GM23338 (cell line): ENCODE results near the gene NUAK2. TPM values are rescaled to one million over a fixed set of nuclear protein-coding genes. Genes with fewer than 3 reads are reported as not detected.

ENCODE experiments used
- ATAC-seq: fragments of 200-7000 bp; cut with Tn5 transposase; 3 replicates; pipeline ENCODE4 v1.9.1; 2020
- DNase-seq: peaks from one replicate; pipeline ENCODE4 v3.0.0-alpha.2; 2015; ENCODE audit warnings: low spot score
- H2AFZ ChIP-seq: fragments of 200-600 bp; sonication (generic); 2 replicates; pipeline ENCODE4 v1.8.0; 2016; ENCODE audit warnings: antibody characterized with exemption, mild to moderate bottlenecking, moderate library complexity
- H3F3A ChIP-seq: fragments of 200-600 bp; sonication (generic); replicated peaks from 2 replicates; pipeline ENCODE4 v1.8.0; 2017; ENCODE audit warnings: antibody characterized with exemption, mixed run types, low read depth
- H3K27ac ChIP-seq: fragments of 200-600 bp; sonication (generic); 2 replicates; pipeline ENCODE4 v1.6.1; 2016; ENCODE audit warnings: low read depth
- H3K27me3 ChIP-seq: fragments of 200-600 bp; sonication (generic); 2 replicates; pipeline ENCODE4 v1.8.0; 2016; ENCODE audit warnings: mild to moderate bottlenecking, mixed run types, moderate library complexity; ENCODE audit not compliant: insufficient read depth
- H3K36me3 ChIP-seq: fragments of 200-600 bp; sonication (generic); 2 replicates; pipeline ENCODE4 v1.8.0; 2016; ENCODE audit warnings: mild to moderate bottlenecking; ENCODE audit not compliant: insufficient read depth
- H3K4me1 ChIP-seq: fragments of 200-600 bp; sonication (generic); 2 replicates; pipeline ENCODE4 v1.8.0; 2016; ENCODE audit warnings: mild to moderate bottlenecking, moderate library complexity; ENCODE audit not compliant: insufficient read depth
- H3K4me2 ChIP-seq: fragments of 200-600 bp; sonication (generic); 2 replicates; pipeline ENCODE4 v1.7.1; 2017; ENCODE audit warnings: mixed run types
- H3K4me3 ChIP-seq: fragments of 200-600 bp; sonication (generic); 2 replicates; pipeline ENCODE4 v1.6.1; 2016; ENCODE audit warnings: mixed run types
- H3K79me2 ChIP-seq: fragments of 200-600 bp; sonication (generic); replicated peaks from 2 replicates; pipeline ENCODE4 v1.8.0; 2017; ENCODE audit warnings: mild to moderate bottlenecking; ENCODE audit not compliant: insufficient read depth
- H3K9me2 ChIP-seq: fragments of 200-600 bp; sonication (generic); 2 replicates; pipeline ENCODE4 v1.8.0; 2017; ENCODE audit not compliant: insufficient read depth
- H4K20me1 ChIP-seq: fragments of 200-600 bp; sonication (generic); replicated peaks from 2 replicates; pipeline ENCODE4 v1.8.0; 2017; ENCODE audit warnings: mild to moderate bottlenecking; ENCODE audit not compliant: insufficient read depth
- H3K27ac Mint-ChIP-seq: 2 replicates; pipeline ENCODE4 v1.8.0; 2020; ENCODE audit warnings: inconsistent platforms, mild to moderate bottlenecking, moderate library complexity, mixed read lengths
- H3K27me3 Mint-ChIP-seq: 3 replicates; pipeline ENCODE4 v1.8.0; 2022; ENCODE audit warnings: low read depth, mild to moderate bottlenecking, moderate library complexity, mixed read lengths, inconsistent platforms; ENCODE audit not compliant: insufficient read depth, poor library complexity
- H3K36me3 Mint-ChIP-seq: 3 replicates; pipeline ENCODE4 v1.8.0; 2021; ENCODE audit warnings: low read depth, mild to moderate bottlenecking, inconsistent platforms, moderate library complexity, mixed read lengths
- H3K4me1 Mint-ChIP-seq: 3 replicates; pipeline ENCODE4 v1.8.0; 2020; ENCODE audit warnings: mild to moderate bottlenecking, inconsistent platforms, mixed read lengths
- H3K4me3 Mint-ChIP-seq: 3 replicates; pipeline ENCODE4 v1.8.0; 2021; ENCODE audit warnings: moderate library complexity, mild to moderate bottlenecking, inconsistent platforms, mixed read lengths
- H3K9me3 Mint-ChIP-seq: 3 replicates; pipeline ENCODE4 v1.8.0; 2020; ENCODE audit warnings: moderate library complexity, mild to moderate bottlenecking, inconsistent platforms, mixed read lengths
- CREB1 ChIP-seq: fragments of 250-450 bp; sonication (Bioruptor Pico); IDR thresholded peaks from 2 replicates; pipeline ENCODE4 v1.5.0; 2020; ENCODE audit warnings: low read depth, mild to moderate bottlenecking, moderate library complexity
- EZH2 ChIP-seq: fragments of 200-600 bp; sonication (generic); IDR thresholded peaks from one replicate; pipeline ENCODE4 v1.8.0; 2017; ENCODE audit warnings: antibody characterized with exemption, mild to moderate bottlenecking, low read depth; ENCODE audit not compliant: unreplicated experiment
- EZH2phosphoT487 ChIP-seq: fragments of 200-600 bp; sonication (generic); IDR thresholded peaks from one replicate; pipeline ENCODE4 v1.8.1; 2018; ENCODE audit warnings: antibody characterized with exemption; ENCODE audit not compliant: unreplicated experiment
- JUNB ChIP-seq: IDR thresholded peaks from one replicate; pipeline ENCODE4 v1.6.1; 2016; ENCODE audit warnings: antibody characterized with exemption; ENCODE audit not compliant: unreplicated experiment
- NANOG ChIP-seq: IDR thresholded peaks from 2 replicates; pipeline ENCODE4 v1.6.1; 2016; ENCODE audit warnings: antibody characterized with exemption, borderline replicate concordance
- POLR2AphosphoS5 ChIP-seq: IDR thresholded peaks from 2 replicates; pipeline ENCODE4 v1.6.1; 2016; ENCODE audit warnings: antibody characterized with exemption, low read depth
- STAT1 ChIP-seq: IDR thresholded peaks from one replicate; pipeline ENCODE4 v1.6.1; 2016; ENCODE audit warnings: antibody characterized with exemption; ENCODE audit not compliant: unreplicated experiment
- ZNF114 ChIP-seq: fragments of 250-450 bp; sonication (Bioruptor Pico); IDR thresholded peaks from 2 replicates; pipeline ENCODE4 v1.5.0; 2020; ENCODE audit warnings: mild to moderate bottlenecking, moderate library complexity
- ZNF331 ChIP-seq: fragments of 250-450 bp; sonication (Bioruptor Pico); IDR thresholded peaks from 2 replicates; pipeline ENCODE4 v1.5.0; 2020; ENCODE audit warnings: low read depth, mild to moderate bottlenecking, moderate library complexity
- polyA plus RNA-seq: library from polyadenylated mRNA; unstranded; fragments of >200 nt; fragmentation: Nextera tagmentation; extraction: Ambion mirVana; gene quantifications from 2 replicates; pipeline ENCODE4 v1.2.1, GENCODE V29; 2016
- total RNA-seq: library from RNA; depleted of rRNA; stranded (reverse); fragments of >200 nt; shearing (Covaris generic); gene quantifications from 2 replicates; pipeline ENCODE4 v1.2.3, GENCODE V29; 2014
- TF ChIP-seq, protein P1 (sequence below): IDR thresholded peaks from one replicate; pipeline ENCODE4 v1.6.1; 2018; ENCODE audit warnings: antibody characterized with exemption; ENCODE audit not compliant: unreplicated experiment
- TF ChIP-seq, protein P2 (sequence below), 2 experiments: fragments of 200-600 bp in 1 of 2; sonication (generic) in 1 of 2; conservative IDR thresholded peaks; 2 replicates each; pipeline versions ENCODE4 v1.5.1 to v1.6.1; 2016 to 2017; ENCODE audit warnings: antibody characterized with exemption in 2 of 2, low read depth in 2 of 2, mild to moderate bottlenecking in 2 of 2, moderate library complexity in 1 of 2

The NUAK2 gene
- total and polyA plus RNA-seq, 2 experiments from 2014 or later = 7.8 to 15.3 TPM

DNA sequence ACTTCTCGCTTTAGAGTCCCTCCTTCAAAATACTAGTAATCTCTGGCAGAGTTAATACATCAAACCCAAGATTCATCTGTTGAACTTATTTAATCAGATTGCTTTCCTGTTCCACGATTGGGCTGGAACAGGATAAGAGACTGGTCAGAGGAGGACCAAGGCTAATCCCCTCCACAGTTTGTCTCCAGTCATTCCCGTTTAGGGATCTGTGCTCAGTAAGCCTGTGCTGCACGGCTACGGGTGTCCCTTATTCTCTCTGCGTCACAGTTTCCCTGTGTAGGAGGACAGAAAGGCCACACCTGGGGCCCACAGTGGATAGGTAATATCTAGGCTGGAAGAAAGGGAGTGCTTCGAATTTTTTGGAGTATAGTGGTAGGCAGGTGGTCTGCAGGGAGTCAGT, 16.5 kb upstream of the NUAK2 start (continued):
- no peak for TF ChIP-seq CREB1 (CRISPR knock-in tag)
- TF ChIP-seq, protein P1, sequence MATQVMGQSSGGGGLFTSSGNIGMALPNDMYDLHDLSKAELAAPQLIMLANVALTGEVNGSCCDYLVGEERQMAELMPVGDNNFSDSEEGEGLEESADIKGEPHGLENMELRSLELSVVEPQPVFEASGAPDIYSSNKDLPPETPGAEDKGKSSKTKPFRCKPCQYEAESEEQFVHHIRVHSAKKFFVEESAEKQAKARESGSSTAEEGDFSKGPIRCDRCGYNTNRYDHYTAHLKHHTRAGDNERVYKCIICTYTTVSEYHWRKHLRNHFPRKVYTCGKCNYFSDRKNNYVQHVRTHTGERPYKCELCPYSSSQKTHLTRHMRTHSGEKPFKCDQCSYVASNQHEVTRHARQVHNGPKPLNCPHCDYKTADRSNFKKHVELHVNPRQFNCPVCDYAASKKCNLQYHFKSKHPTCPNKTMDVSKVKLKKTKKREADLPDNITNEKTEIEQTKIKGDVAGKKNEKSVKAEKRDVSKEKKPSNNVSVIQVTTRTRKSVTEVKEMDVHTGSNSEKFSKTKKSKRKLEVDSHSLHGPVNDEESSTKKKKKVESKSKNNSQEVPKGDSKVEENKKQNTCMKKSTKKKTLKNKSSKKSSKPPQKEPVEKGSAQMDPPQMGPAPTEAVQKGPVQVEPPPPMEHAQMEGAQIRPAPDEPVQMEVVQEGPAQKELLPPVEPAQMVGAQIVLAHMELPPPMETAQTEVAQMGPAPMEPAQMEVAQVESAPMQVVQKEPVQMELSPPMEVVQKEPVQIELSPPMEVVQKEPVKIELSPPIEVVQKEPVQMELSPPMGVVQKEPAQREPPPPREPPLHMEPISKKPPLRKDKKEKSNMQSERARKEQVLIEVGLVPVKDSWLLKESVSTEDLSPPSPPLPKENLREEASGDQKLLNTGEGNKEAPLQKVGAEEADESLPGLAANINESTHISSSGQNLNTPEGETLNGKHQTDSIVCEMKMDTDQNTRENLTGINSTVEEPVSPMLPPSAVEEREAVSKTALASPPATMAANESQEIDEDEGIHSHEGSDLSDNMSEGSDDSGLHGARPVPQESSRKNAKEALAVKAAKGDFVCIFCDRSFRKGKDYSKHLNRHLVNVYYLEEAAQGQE = no peak
- TF ChIP-seq, protein P2, sequence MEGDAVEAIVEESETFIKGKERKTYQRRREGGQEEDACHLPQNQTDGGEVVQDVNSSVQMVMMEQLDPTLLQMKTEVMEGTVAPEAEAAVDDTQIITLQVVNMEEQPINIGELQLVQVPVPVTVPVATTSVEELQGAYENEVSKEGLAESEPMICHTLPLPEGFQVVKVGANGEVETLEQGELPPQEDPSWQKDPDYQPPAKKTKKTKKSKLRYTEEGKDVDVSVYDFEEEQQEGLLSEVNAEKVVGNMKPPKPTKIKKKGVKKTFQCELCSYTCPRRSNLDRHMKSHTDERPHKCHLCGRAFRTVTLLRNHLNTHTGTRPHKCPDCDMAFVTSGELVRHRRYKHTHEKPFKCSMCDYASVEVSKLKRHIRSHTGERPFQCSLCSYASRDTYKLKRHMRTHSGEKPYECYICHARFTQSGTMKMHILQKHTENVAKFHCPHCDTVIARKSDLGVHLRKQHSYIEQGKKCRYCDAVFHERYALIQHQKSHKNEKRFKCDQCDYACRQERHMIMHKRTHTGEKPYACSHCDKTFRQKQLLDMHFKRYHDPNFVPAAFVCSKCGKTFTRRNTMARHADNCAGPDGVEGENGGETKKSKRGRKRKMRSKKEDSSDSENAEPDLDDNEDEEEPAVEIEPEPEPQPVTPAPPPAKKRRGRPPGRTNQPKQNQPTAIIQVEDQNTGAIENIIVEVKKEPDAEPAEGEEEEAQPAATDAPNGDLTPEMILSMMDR (conservative IDR thresholded peaks at IDR 0.05; ENCODE audit: low read depth in 2 of 2) = no peak
- no peak for TF ChIP-seq EZH2phosphoT487
- TF ChIP-seq ZNF114 (CRISPR knock-in tag) = no peak
- TF ChIP-seq EZH2 = no peak
- TF ChIP-seq NANOG = no peak
- no peak for TF ChIP-seq ZNF331 (CRISPR knock-in tag)
- no peak for TF ChIP-seq JUNB
- no peak for TF ChIP-seq POLR2AphosphoS5

DNA sequence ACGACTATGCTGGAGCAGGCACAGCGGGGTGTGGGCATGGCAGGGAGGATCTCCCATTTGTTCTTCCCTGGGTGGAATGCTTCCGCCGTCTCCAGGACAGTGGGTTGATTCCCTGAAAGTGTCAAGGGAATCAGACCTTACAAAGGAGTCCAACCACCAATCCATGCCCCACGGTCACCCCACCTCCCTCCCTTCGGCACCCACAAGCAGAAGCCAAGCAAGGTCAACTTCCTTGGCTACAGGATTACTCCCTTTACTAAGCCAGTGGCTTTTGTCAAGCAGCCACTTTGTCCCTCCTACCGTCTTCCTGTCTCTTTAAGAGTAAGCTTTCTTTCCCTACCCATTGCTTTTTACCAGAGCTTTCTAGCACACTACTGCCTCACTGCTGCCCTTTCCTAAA, 15.9 kb upstream of the NUAK2 start:
- ATAC-seq = no peak
- Histone ChIP-seq H3K79me2 (no peaks in the 10 kb centered on the region), H4K20me1 (no peaks in the 10 kb centered on the region), H3K4me2 (no peak overlapping the region), H3K36me3 (no peaks in the 10 kb centered on the region), H2AFZ (no peak overlapping the region), H3F3A (0 out of 2 replicates have a peak, but pooled peaks cover 3% of the 10 kb centered on the region), H3K27ac (no peak overlapping the region), H3K4me3 (no peak overlapping the region), H3K27me3 (peaks cover 8% of the 10 kb centered on the region), H3K4me1 (peaks cover 8% of the 10 kb centered on the region; the same call in 1 of the 2 replicates), H3K9me2 (no peaks in the 10 kb centered on the region)
- no peak overlapping the region; the same call in 1 of the 2 replicates for H3K27ac Mint-ChIP-seq
- H3K4me1 Mint-ChIP-seq = peaks cover 23% of the 10 kb centered on the region
- no peak overlapping the region; the same call in 2 of the 3 replicates for H3K4me3 Mint-ChIP-seq
- H3K27me3 Mint-ChIP-seq = peaks cover 31% of the 10 kb centered on the region
- no peak for DNase-seq
- no peaks in the 10 kb centered on the region for H3K9me3 Mint-ChIP-seq
- H3K36me3 Mint-ChIP-seq = no peaks in the 10 kb centered on the region
- TF ChIP-seq, protein P1 = no peak
- TF ChIP-seq EZH2 (no peak), CREB1 (CRISPR knock-in tag) (no peak), POLR2AphosphoS5 (no peak), STAT1 (no peak), ZNF114 (CRISPR knock-in tag) (no peak)
